ENCODE measurements around the gene MCF2L2. TPM values are rescaled to one million over a fixed set of nuclear protein-coding genes. Genes with fewer than 3 reads are reported as not detected.
"Not testable (repeated sequence)": the region's sequence is repeated elsewhere in the genome, so short reads cannot be mapped to it uniquely, and the experiment has no call there.

Gene MCF2L2
- total RNA-seq, 1 donor = 0.09 TPM

DNA sequence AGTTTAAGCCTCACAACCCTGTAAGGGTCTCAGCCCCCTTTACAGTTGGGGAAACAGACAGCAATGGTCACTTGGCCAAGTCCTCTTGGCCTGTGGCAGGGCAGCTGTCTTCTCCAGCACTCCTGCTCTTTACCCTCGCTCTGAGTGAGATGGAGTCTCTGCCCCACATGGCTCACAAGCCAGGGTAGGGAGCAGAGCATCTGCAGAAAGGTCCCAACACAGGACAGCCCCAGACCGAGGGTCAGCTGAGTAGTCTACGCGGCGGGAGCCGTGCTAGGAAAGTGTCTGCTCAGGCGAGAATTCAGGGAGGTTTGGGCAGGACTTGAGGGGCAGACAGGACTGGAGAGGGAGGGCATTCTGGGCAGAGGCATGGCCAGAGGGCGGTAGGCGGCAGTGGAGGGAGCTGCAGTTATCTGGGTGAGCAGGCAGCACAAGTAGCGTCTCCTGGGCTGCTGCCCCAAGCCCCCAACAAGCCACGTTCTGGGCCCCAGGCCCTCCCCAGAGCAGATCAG, 247.6 kb downstream of the MCF2L2 start:
- no peak for DNase-seq (ENCODE audit: low read depth)
- no peak overlapping the region for H3K4me3 ChIP-seq (ENCODE audit: low read depth, low read length)
- TF ChIP-seq, protein P1, sequence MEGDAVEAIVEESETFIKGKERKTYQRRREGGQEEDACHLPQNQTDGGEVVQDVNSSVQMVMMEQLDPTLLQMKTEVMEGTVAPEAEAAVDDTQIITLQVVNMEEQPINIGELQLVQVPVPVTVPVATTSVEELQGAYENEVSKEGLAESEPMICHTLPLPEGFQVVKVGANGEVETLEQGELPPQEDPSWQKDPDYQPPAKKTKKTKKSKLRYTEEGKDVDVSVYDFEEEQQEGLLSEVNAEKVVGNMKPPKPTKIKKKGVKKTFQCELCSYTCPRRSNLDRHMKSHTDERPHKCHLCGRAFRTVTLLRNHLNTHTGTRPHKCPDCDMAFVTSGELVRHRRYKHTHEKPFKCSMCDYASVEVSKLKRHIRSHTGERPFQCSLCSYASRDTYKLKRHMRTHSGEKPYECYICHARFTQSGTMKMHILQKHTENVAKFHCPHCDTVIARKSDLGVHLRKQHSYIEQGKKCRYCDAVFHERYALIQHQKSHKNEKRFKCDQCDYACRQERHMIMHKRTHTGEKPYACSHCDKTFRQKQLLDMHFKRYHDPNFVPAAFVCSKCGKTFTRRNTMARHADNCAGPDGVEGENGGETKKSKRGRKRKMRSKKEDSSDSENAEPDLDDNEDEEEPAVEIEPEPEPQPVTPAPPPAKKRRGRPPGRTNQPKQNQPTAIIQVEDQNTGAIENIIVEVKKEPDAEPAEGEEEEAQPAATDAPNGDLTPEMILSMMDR (IDR thresholded peaks at IDR 0.05; ENCODE audit: insufficient read depth, low read length) = no peak

DNA sequence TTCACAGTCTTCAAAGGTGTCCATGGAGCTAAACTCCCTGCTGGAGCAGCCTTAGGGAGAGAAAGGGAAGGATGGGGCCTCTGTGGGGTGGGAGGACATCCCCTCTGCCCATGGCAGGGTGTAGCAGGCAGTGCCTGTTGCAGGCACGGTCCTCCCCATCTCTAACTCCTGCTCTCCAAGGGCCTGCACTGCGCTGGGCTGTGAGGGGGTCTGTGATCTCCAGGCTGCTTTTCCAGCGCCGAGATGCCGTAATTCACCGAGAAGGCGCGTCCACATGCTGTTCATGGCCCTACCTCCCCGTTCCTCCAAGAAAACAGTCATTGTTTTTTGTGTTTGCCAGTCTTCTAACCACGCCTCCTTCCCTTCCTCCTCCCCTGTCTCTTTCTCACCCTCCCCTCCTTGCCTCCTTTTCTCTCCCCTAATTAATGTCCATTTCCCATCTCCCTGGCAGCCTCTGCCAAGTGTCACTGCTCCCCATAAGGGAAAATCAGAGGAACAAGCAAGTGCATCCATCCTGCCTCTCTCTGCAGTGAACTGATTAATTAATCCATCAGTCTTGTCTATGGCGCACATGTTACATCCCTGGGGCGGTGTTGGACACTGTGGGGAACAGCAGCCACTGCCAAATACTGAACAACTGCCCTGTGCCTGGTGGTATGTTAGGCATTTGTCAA, 248.2 kb downstream of the MCF2L2 start:
- DNase-seq (ENCODE audit: low read depth) = no peak
- no peak overlapping the region for H3K4me3 ChIP-seq (ENCODE audit: low read depth, low read length)
- TF ChIP-seq, protein P1 (IDR thresholded peaks at IDR 0.05; ENCODE audit: insufficient read depth, low read length) = no peak

DNA sequence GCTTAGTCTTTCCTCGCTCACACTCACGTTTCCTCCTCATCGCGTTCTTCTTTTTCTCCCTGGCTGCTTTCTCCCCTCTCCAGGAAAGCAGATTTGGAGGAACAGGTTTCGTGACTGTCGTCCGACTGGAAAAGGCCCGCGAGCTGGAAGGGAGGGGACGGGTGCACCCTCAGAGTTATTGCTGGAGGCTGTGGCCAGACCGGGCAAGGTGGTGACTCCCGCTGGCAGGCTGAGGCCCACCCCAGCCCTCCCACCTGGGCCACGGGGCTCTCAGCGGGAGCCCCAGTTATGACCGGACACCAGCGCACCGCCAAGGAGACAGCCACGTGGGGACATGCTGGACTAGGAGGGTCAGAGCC, 248.9 kb downstream of the MCF2L2 start:
- H3K4me3 ChIP-seq (ENCODE audit: low read depth, low read length) = peak overlapping the region; percentile 65
- DNase-seq (ENCODE audit: low read depth) = not testable (repeated sequence)

DNA sequence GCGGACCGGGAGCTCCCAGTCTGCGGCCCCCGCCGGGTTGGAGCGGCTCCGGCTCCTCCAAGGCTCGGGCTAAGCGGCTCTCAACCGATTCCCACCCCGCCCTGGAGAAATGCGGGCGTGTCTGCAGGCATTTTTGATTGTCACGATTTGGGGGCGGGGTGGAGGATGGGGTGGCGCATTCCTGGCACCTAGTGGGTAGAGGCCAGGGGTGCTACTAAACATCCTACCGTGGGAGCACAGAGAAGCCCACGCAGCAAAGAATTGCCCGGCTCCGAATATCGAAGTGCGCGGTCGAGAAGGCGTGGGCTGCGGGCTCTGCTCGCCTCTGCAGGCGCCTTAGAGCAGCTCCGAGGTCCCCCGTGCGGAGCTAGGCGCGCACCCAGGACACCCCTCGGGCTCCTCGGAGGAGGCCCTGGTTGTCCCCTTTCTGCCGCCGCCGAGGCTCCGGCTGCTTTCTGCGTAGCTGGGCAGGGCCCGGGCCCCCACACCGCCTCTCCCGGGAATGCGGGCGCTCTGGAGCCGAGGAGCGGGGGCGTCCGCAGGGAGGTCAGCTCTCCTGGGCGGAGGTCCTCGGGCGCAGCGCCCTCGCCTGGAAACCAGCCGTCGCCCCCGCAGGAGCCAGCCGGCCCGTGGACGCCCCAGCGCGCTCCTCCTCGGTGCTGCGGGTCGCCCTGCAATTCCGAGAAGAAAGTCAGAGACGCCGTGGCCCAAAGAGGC, 249.4 kb downstream of the MCF2L2 start:
- peak; percentile 23 for DNase-seq (ENCODE audit: low read depth)
- peak overlapping the region; percentile 65 for H3K4me3 ChIP-seq (ENCODE audit: low read depth, low read length)
- TF ChIP-seq, protein P1 (IDR thresholded peaks at IDR 0.05; ENCODE audit: insufficient read depth, low read length) = no peak

DNA sequence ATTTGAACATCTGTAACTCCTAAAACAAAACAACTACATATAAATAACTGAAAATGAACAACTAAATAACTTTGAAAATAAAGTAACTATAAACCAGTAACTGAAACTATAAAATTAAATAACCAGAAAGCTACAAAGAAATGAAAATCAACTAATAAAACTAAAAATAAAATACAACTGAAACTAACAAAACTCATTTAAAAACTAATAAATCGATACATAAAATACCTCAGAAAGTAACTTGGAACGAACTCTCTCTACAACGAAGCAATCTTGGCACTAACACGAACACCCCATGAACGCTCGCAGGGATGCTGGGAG, 249.9 kb downstream of the MCF2L2 start:
- peak overlapping the region; percentile 65 for H3K4me3 ChIP-seq (ENCODE audit: low read depth, low read length)
- DNase-seq (ENCODE audit: low read depth) = no peak
- TF ChIP-seq, protein P1 (IDR thresholded peaks at IDR 0.05; ENCODE audit: insufficient read depth, low read length) = no peak

DNA sequence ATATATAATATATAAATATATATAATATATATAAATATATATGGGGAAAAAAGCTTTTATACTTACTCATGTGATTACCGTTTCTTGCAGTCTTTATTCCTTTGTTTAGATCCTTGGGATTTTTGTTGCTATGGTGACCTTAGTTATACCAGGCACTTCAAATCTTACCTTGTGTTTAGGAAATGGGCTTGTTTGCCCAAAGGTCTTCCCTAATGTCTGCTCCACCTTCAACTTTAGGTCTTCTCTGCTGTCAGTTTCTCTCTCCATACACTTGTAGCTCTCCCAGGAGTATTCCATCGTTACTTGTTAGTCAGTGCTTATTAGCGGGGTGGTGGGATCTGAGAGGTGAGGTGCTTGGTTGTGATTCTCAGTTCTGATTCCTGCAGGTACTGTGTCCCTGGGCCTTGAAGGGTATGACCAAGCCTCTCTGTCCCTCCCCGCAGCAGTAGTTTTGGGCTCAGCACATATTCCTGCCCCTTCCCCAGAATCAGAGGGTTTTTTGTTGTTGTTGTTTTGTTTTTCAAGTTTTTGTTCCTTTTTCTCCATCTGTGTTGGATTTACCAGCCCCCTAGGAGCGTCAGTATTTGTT, 256.3 kb downstream of the MCF2L2 start:
- H3K4me3 ChIP-seq (ENCODE audit: low read depth, low read length) = no peak overlapping the region
- no peak for DNase-seq (ENCODE audit: low read depth)
- TF ChIP-seq, protein P1 (IDR thresholded peaks at IDR 0.05; ENCODE audit: insufficient read depth, low read length) = no peak

DNA sequence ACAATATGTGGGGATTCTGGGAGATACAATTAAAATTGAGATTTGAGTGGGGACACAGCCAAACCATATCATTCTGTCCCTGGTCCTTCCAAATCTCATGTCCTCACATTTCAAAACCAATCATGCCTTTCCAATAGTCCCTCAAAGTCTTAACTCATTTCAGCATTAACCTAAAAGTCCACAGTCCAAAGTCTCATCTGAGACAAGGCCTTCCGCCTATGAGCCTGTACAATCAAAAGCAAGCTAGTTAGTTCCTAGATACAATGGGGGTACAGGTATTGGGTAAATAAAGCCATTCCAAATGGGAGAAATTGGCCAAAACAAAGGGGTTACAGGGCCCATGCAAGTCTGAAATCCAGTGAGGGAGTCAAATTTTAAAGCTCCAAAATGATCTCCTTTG, 260.4 kb downstream of the MCF2L2 start:
- not testable (repeated sequence) for DNase-seq (ENCODE audit: low read depth); H3K4me3 ChIP-seq (ENCODE audit: low read depth, low read length)

All from fibroblast of the aortic adventitia (primary cell).